GM19240 (cell line): ENCODE results near the gene OR2T33.
"Not testable (repeated sequence)": the region's sequence is repeated elsewhere in the genome, so short reads cannot be mapped to it uniquely, and the experiment has no call there.

Experiments
- DNase-seq: peaks from one replicate; pipeline ENCODE4 v3.0.0; 2011; ENCODE audit warnings: low spot score; ENCODE audit not compliant: insufficient read length

Gene OR2T33, protein sequence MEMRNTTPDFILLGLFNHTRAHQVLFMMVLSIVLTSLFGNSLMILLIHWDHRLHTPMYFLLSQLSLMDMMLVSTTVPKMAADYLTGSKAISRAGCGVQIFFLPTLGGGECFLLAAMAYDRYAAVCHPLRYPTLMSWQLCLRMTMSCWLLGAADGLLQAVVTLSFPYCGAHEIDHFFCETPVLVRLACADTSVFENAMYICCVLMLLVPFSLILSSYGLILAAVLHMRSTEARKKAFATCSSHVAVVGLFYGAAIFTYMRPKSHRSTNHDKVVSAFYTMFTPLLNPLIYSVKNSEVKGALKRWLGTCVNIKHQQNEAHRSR

GRCh38 chr1:248277876-248278275 is at the start of gene OR2T33:
OR2T33 (minus strand) TSS chr1:248277976; CDS start chr1:248273814, 4,162 bp downstream.
- DNase-seq, result no peak

GRCh38 chr1:248324468-248324867 is 46.7 kb upstream of the OR2T33 start, which contains the start of gene OR2M7:
OR2M7 (minus strand) TSS chr1:248324568; CDS start chr1:248324568, 0 bp downstream.
- no peak for DNase-seq

DNA sequence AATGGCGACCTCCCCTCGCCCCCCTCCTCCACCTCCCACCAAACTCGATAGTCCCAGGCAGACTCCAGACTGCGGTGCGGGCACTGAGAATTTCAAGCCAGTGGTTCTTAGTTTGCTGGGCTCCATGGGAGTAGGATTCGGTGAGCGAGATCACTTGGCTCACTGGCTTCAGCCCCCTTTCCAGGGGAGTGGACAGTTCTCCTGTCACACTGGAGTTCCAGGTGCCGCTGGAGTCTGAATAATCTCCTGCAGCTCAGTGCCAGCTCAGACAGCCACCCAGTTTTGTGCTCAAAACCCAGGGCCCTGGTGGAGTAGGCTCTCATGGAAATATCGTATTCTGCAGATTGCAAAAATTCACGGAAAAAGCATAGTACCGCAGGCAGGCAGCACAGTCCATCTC is 39.0 kb upstream of the OR2T33 start:
- DNase-seq, result no peak

GRCh38 chr1:248306740-248307139 is 29.0 kb upstream of the OR2T33 start:
- DNase-seq, result not testable (repeated sequence)

- DNase-seq, result no peak
Observed at GRCh38 chr1:248306103-248306502, 28.3 kb upstream of the OR2T33 start.

DNA sequence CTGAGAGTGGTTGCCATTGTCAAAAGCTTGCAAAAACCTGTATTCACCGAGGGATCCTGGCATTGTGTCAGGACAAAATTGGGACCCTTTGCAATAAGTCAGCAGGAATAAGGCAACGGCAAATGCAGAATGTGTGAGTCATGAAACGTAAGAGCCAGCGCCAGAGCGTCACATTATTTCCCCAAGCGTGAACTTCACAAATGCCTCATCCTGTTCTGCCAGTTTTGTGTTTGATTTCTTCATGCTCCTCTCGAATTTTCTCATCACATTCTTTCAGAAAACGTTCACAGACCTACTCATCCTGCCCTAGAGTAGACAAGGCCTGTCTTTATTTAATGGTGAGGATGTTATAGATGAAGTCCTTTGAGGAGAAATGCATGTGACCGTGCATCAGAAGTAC is 27.9 kb upstream of the OR2T33 start:
- not testable (repeated sequence) for DNase-seq

DNA sequence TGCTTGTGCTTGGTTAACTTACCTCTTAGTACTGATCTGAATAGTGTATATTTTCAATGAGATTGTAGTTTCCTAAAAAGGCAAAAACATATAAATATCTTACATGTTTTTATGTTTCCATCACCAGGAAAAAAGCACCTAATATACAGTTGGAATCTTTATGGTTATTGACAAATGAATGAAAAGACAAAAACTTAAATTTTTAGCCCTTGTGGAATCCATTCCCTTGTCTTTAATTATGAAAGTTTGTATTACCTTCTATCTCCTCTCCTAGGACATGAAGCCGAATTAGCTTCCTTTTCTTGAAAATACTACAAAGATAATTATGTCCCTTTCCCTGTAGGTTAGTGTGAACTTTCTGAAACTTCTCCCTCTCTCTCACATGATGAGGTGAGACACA is 25.5 kb upstream of the OR2T33 start, which contains the start of gene OR2T12:
OR2T12 (minus strand) TSS at position 101 of the 400 bp plus-strand sequence. CDS start 7,846 bp downstream, outside the sequence.
- DNase-seq, result no peak

GRCh38 chr1:248288391-248288790 is 10.6 kb upstream of the OR2T33 start:
- no peak for DNase-seq

- DNase-seq, result not testable (repeated sequence)
Observed at GRCh38 chr1:248273225-248273624, 4.6 kb downstream of the OR2T33 start.

DNA sequence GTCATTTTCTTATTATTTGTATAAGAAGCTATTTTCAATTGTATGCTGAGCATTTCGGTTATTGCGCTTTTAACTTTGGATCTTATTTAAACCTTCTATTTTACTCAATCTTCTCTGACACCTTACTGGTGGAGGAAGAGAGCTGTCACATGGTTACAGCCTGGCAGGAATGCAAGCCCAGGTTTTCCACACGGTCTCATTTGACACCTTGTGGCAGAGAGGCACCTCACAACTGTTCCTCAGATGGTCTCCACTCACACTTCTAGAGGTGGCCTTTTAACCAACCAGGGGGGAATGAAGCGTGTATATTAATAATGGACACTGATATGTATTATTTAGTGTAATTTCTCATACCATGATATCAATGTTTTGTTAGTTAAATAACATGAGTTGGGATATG is 9.6 kb downstream of the OR2T33 start:
- DNase-seq, result no peak

GRCh38 chr1:248259309-248259708 is 18.5 kb downstream of the OR2T33 start:
- not testable (repeated sequence) for DNase-seq

- peak; percentile 45 for DNase-seq
Observed at GRCh38 chr1:248243204-248243603, 34.6 kb downstream of the OR2T33 start.

DNA sequence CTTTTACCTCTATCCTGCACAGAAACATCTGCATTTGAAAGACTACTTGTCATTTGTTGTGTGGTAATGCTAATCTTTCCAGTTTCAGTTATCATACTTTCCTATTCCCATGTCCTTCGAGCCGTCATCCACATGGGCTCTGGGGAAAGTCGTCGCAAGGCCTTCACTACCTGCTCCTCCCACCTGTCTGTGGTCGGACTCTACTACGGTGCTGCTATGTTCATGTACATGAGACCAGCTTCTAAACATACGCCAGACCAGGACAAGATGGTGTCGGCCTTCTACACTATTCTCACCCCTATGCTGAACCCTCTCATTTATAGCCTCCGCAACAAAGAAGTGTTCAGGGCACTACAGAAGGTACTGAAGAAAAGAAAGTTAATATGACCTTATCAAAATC is 38.3 kb downstream of the OR2T33 start:
- DNase-seq, result no peak

DNA sequence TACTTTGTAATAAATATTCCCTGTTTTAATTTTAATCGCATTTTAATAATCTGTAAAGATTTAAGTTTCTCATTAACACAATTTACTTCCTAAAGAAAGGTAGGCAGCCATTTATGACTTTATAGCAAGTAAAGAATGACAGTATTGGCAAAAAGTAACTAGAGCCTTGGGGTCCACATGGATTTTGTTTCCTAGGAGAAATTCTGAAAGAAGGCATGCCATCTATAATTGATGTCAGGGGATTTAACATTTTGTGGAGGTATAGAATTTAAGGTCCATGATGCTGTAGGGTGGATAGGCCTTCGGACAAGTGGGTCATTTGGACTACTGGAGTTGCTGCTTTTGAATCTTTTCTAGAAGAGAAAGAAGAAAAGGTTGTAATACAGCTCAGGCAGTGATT is 46.7 kb downstream of the OR2T33 start, which contains the start of gene OR2M4:
OR2M4 (plus strand) TSS at position 301 of the 400 bp plus-strand sequence. CDS start 7,512 bp downstream, outside the sequence.
- no peak for DNase-seq

GRCh38 chr1:248229360-248229908 is 48.3 kb downstream of the OR2T33 start:
- no peak for DNase-seq

DNA sequence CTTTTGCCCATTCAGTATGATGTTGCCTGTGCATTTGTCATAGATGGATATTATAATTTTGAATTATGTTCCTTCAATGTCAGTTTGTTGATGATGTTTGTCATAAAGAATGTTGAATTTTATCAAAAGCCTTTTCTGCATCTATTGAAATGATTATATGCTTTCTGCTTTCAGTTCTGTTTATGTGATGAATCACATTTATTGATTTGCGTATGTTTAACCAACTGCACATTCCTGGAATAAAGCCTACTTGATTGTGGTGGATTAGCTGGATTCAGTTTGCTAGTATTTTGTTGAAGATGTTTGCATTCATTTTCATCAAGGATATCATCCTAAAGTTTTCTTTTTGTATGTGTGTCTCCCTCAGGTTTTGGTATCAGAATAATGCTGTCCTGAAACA is 52.2 kb downstream of the OR2T33 start:
- no peak for DNase-seq
